Esophagus squamous epithelium (tissue), 4 donors: ENCODE measurements around the gene DIS3L2.

ENCODE experiments used
- POLR2A ChIP-seq, 4 donors: fragments of 450-650 bp; IDR thresholded peaks; one replicate each; pipeline ENCODE4 v1.6.1; 2017; ENCODE audit warnings: antibody characterized with exemption in 4 of 4, mild to moderate bottlenecking in 4 of 4, moderate library complexity in 3 of 4
- TF ChIP-seq, protein P1 (sequence below), 6 experiments: fragments of 450-650 bp in 4 of 6; fragments of 200-600 bp in 2 of 6; sonication (generic) in 2 of 6; IDR thresholded peaks; one replicate each; pipeline ENCODE4 v1.5.1; 2016 to 2019; ENCODE audit warnings: antibody characterized with exemption in 6 of 6, mild to moderate bottlenecking in 4 of 6, moderate library complexity in 4 of 6

DNA sequence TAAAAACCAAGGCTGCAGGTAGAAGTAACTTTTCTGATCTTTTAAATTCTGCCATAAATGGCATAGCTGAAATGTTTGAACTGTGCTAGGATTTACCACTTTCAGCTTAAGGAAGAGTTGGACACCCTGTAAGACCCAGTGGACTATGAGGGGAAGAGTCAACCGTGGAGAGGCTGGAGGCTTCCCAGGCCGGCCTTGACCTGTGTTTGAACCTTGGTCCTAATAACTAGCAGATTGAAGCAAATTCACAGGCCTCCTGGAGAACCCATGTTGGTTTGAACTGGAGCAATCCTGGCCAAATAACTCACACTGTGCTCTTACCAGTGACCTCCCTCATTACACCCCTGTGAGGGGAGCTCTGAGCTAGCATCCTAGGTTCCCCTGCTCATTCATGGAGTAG is 329.8 kb downstream of the DIS3L2 start:
- TF ChIP-seq, protein P1, sequence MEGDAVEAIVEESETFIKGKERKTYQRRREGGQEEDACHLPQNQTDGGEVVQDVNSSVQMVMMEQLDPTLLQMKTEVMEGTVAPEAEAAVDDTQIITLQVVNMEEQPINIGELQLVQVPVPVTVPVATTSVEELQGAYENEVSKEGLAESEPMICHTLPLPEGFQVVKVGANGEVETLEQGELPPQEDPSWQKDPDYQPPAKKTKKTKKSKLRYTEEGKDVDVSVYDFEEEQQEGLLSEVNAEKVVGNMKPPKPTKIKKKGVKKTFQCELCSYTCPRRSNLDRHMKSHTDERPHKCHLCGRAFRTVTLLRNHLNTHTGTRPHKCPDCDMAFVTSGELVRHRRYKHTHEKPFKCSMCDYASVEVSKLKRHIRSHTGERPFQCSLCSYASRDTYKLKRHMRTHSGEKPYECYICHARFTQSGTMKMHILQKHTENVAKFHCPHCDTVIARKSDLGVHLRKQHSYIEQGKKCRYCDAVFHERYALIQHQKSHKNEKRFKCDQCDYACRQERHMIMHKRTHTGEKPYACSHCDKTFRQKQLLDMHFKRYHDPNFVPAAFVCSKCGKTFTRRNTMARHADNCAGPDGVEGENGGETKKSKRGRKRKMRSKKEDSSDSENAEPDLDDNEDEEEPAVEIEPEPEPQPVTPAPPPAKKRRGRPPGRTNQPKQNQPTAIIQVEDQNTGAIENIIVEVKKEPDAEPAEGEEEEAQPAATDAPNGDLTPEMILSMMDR (IDR thresholded peaks at IDR 0.05): no peak
- TF ChIP-seq POLR2A (IDR thresholded peaks at IDR 0.05): no peak
